ENCODE measurements around the gene SPDYE6.
"Not testable (repeated sequence)": the region's sequence is repeated elsewhere in the genome, so short reads cannot be mapped to it uniquely, and the experiment has no call there.

The SPDYE6 gene

GRCh38 chr7:102313997-102314780, 42.1 kb downstream of the SPDYE6 start:
- no peak for DNase-seq

- DNase-seq: no peak
Measured at GRCh38 chr7:102312317-102312716, 43.9 kb downstream of the SPDYE6 start.

GRCh38 chr7:102310414-102310815, 45.8 kb downstream of the SPDYE6 start:
- no peak for DNase-seq

GRCh38 chr7:102306916-102307677, 49.1 kb downstream of the SPDYE6 start:
- DNase-seq: peak; percentile 20

- no peak for DNase-seq
Measured at GRCh38 chr7:102305414-102306268, 50.6 kb downstream of the SPDYE6 start.

- DNase-seq: no peak
Measured at GRCh38 chr7:102304668-102305067, 51.6 kb downstream of the SPDYE6 start.

- no peak for DNase-seq
Measured at GRCh38 chr7:102303669-102304422, 52.4 kb downstream of the SPDYE6 start.

- DNase-seq: no peak
Measured at GRCh38 chr7:102302025-102302424, 54.2 kb downstream of the SPDYE6 start.

GRCh38 chr7:102301367-102301766, 54.9 kb downstream of the SPDYE6 start:
- not testable (repeated sequence) for DNase-seq

- no peak for DNase-seq
Measured at GRCh38 chr7:102300643-102301221, 55.5 kb downstream of the SPDYE6 start.

- DNase-seq: no peak
Measured at GRCh38 chr7:102297487-102298218, 58.6 kb downstream of the SPDYE6 start.

- DNase-seq: no peak
Measured at GRCh38 chr7:102296514-102296913, 59.7 kb downstream of the SPDYE6 start.

- no peak for DNase-seq
Measured at GRCh38 chr7:102296179-102296438, 60.1 kb downstream of the SPDYE6 start.
